ENCODE measurements around the gene HOXA10.

The HOXA10 gene

GRCh38 chr7:27196287-27196767 is 22.2 kb upstream of the HOXA10 start:
- Histone ChIP-seq H3K9ac (ENCODE audit: low read length) (no peak overlapping the region), H3K9me3 (ENCODE audit: control insufficient read depth, insufficient read depth, low read depth, low read length) (no peaks in the 10 kb centered on the region), H3K27ac (ENCODE audit: low read depth, low read length) (no peak overlapping the region), H3K4me1 (ENCODE audit: control insufficient read depth, insufficient read depth, low read length) (peaks cover 17% of the 10 kb centered on the region; the same call in 1 of the 2 replicates), H3K27me3 (ENCODE audit: control insufficient read depth, insufficient read depth, low read length) (peaks cover 98% of the 10 kb centered on the region), H3K4me3 (ENCODE audit: low read depth, low read length) (no peak overlapping the region), H3K36me3 (ENCODE audit: control insufficient read depth, insufficient read depth, low read length) (no peaks in the 10 kb centered on the region)

GRCh38 chr7:27194686-27195379 is 20.7 kb upstream of the HOXA10 start:
- H3K27me3 ChIP-seq (ENCODE audit: control insufficient read depth, insufficient read depth, low read length) = peaks cover 98% of the 10 kb centered on the region
- no peak overlapping the region for H3K9ac ChIP-seq (ENCODE audit: low read length)
- H3K36me3 ChIP-seq (ENCODE audit: control insufficient read depth, insufficient read depth, low read length) = no peaks in the 10 kb centered on the region
- H3K27ac ChIP-seq (ENCODE audit: low read depth, low read length) = no peak overlapping the region
- no peak overlapping the region for H3K4me3 ChIP-seq (ENCODE audit: low read depth, low read length)
- H3K4me1 ChIP-seq (ENCODE audit: control insufficient read depth, insufficient read depth, low read length) = peaks cover 9% of the 10 kb centered on the region; the same call in 1 of the 2 replicates
- no peaks in the 10 kb centered on the region for H3K9me3 ChIP-seq (ENCODE audit: control insufficient read depth, insufficient read depth, low read depth, low read length)

GRCh38 chr7:27194002-27194352 is 19.9 kb upstream of the HOXA10 start:
- Histone ChIP-seq H3K9ac (ENCODE audit: low read length) (no peak overlapping the region), H3K4me3 (ENCODE audit: low read depth, low read length) (no peak overlapping the region), H3K27ac (ENCODE audit: low read depth, low read length) (no peak overlapping the region), H3K4me1 (ENCODE audit: control insufficient read depth, insufficient read depth, low read length) (peaks cover 13% of the 10 kb centered on the region; the same call in 1 of the 2 replicates), H3K36me3 (ENCODE audit: control insufficient read depth, insufficient read depth, low read length) (no peaks in the 10 kb centered on the region), H3K27me3 (ENCODE audit: control insufficient read depth, insufficient read depth, low read length) (peaks cover 100% of the 10 kb centered on the region), H3K9me3 (ENCODE audit: control insufficient read depth, insufficient read depth, low read depth, low read length) (no peaks in the 10 kb centered on the region)

- no peaks in the 10 kb centered on the region for H3K36me3 ChIP-seq (ENCODE audit: control insufficient read depth, insufficient read depth, low read length)
- peak overlapping the region; percentile 17 for H3K9ac ChIP-seq (ENCODE audit: low read length)
- H3K4me3 ChIP-seq (ENCODE audit: low read depth, low read length) = peak overlapping the region; percentile 29
- H3K27me3 ChIP-seq (ENCODE audit: control insufficient read depth, insufficient read depth, low read length) = peaks cover 100% of the 10 kb centered on the region
- H3K27ac ChIP-seq (ENCODE audit: low read depth, low read length) = no peak overlapping the region
- H3K4me1 ChIP-seq (ENCODE audit: control insufficient read depth, insufficient read depth, low read length) = peaks cover 12% of the 10 kb centered on the region; the same call in 1 of the 2 replicates
- H3K9me3 ChIP-seq (ENCODE audit: control insufficient read depth, insufficient read depth, low read depth, low read length) = no peaks in the 10 kb centered on the region
Measured at GRCh38 chr7:27193335-27194001, 19.3 kb upstream of the HOXA10 start.

GRCh38 chr7:27192546-27193334 is 18.6 kb upstream of the HOXA10 start:
- Histone ChIP-seq H3K36me3 (ENCODE audit: control insufficient read depth, insufficient read depth, low read length) (no peaks in the 10 kb centered on the region), H3K4me3 (ENCODE audit: low read depth, low read length) (peak overlapping the region; percentile 40), H3K9me3 (ENCODE audit: control insufficient read depth, insufficient read depth, low read depth, low read length) (no peaks in the 10 kb centered on the region), H3K27ac (ENCODE audit: low read depth, low read length) (no peak overlapping the region), H3K4me1 (ENCODE audit: control insufficient read depth, insufficient read depth, low read length) (peaks cover 19% of the 10 kb centered on the region), H3K27me3 (ENCODE audit: control insufficient read depth, insufficient read depth, low read length) (peaks cover 100% of the 10 kb centered on the region), H3K9ac (ENCODE audit: low read length) (peak overlapping the region; percentile 17)

GRCh38 chr7:27191833-27192545 is 17.9 kb upstream of the HOXA10 start:
- H3K9me3 ChIP-seq (ENCODE audit: control insufficient read depth, insufficient read depth, low read depth, low read length) = no peaks in the 10 kb centered on the region
- no peak overlapping the region for H3K27ac ChIP-seq (ENCODE audit: low read depth, low read length)
- no peaks in the 10 kb centered on the region for H3K36me3 ChIP-seq (ENCODE audit: control insufficient read depth, insufficient read depth, low read length)
- peaks cover 100% of the 10 kb centered on the region for H3K27me3 ChIP-seq (ENCODE audit: control insufficient read depth, insufficient read depth, low read length)
- H3K9ac ChIP-seq (ENCODE audit: low read length) = no peak overlapping the region
- peaks cover 25% of the 10 kb centered on the region for H3K4me1 ChIP-seq (ENCODE audit: control insufficient read depth, insufficient read depth, low read length)
- peak overlapping the region; percentile 40 for H3K4me3 ChIP-seq (ENCODE audit: low read depth, low read length)

- Histone ChIP-seq H3K4me3 (ENCODE audit: low read depth, low read length) (no peak overlapping the region), H3K27me3 (ENCODE audit: control insufficient read depth, insufficient read depth, low read length) (peaks cover 100% of the 10 kb centered on the region), H3K27ac (ENCODE audit: low read depth, low read length) (no peak overlapping the region), H3K9ac (ENCODE audit: low read length) (no peak overlapping the region), H3K4me1 (ENCODE audit: control insufficient read depth, insufficient read depth, low read length) (peaks cover 28% of the 10 kb centered on the region), H3K36me3 (ENCODE audit: control insufficient read depth, insufficient read depth, low read length) (no peaks in the 10 kb centered on the region), H3K9me3 (ENCODE audit: control insufficient read depth, insufficient read depth, low read depth, low read length) (no peaks in the 10 kb centered on the region)
Measured at GRCh38 chr7:27191161-27191731, 17.1 kb upstream of the HOXA10 start.

- peaks cover 100% of the 10 kb centered on the region for H3K27me3 ChIP-seq (ENCODE audit: control insufficient read depth, insufficient read depth, low read length)
- H3K9me3 ChIP-seq (ENCODE audit: control insufficient read depth, insufficient read depth, low read depth, low read length) = no peaks in the 10 kb centered on the region
- no peak overlapping the region for H3K9ac ChIP-seq (ENCODE audit: low read length)
- no peak overlapping the region for H3K27ac ChIP-seq (ENCODE audit: low read depth, low read length)
- peaks cover 39% of the 10 kb centered on the region for H3K4me1 ChIP-seq (ENCODE audit: control insufficient read depth, insufficient read depth, low read length)
- H3K4me3 ChIP-seq (ENCODE audit: low read depth, low read length) = no peak overlapping the region
- H3K36me3 ChIP-seq (ENCODE audit: control insufficient read depth, insufficient read depth, low read length) = no peaks in the 10 kb centered on the region
Measured at GRCh38 chr7:27189997-27190748, 16.1 kb upstream of the HOXA10 start.

- Histone ChIP-seq H3K27me3 (ENCODE audit: control insufficient read depth, insufficient read depth, low read length) (peaks cover 100% of the 10 kb centered on the region), H3K9ac (ENCODE audit: low read length) (peak overlapping the region; percentile 24), H3K36me3 (ENCODE audit: control insufficient read depth, insufficient read depth, low read length) (no peaks in the 10 kb centered on the region), H3K9me3 (ENCODE audit: control insufficient read depth, insufficient read depth, low read depth, low read length) (no peaks in the 10 kb centered on the region), H3K4me1 (ENCODE audit: control insufficient read depth, insufficient read depth, low read length) (peaks cover 45% of the 10 kb centered on the region), H3K27ac (ENCODE audit: low read depth, low read length) (no peak overlapping the region), H3K4me3 (ENCODE audit: low read depth, low read length) (peak overlapping the region; percentile 37)
Measured at GRCh38 chr7:27189295-27189996, 15.3 kb upstream of the HOXA10 start.

All from HUES6 (cell line).